Skin epidermis (tissue), 12 donors: ENCODE measurements around the gene TAF11L13.

ENCODE experiments used
- H3K27ac ChIP-seq, 21 experiments: fragments of 200-600 bp; sonication (generic) in 11 of 21; one replicate each; pipeline ENCODE4 v1.5.0; 2020; ENCODE audit warnings: mild to moderate bottlenecking in 3 of 21, inconsistent platforms in 2 of 21, moderate library complexity in 2 of 21
- H3K4me3 ChIP-seq, 7 experiments: fragments of 200-600 bp; sonication (generic) in 2 of 7; one replicate each; pipeline ENCODE4 v1.5.0; 2020; ENCODE audit warnings: inconsistent platforms in 2 of 7, mild to moderate bottlenecking in 2 of 7, moderate library complexity in 1 of 7

Gene TAF11L13

GRCh38 chr5:17678751-17679324, 47.0 kb downstream of the TAF11L13 start:
- H3K27ac ChIP-seq: no peak overlapping the region
- H3K4me3 ChIP-seq: no peak overlapping the region

- H3K27ac ChIP-seq: no peak overlapping the region
- H3K4me3 ChIP-seq: no peak overlapping the region
Observed at GRCh38 chr5:17679597-17680203, 47.8 kb downstream of the TAF11L13 start.

GRCh38 chr5:17680737-17681136, 48.8 kb downstream of the TAF11L13 start:
- H3K27ac ChIP-seq: no peak overlapping the region

More at GRCh38 chr5:17680737-17681136, 48.8 kb downstream of the TAF11L13 start:
- H3K4me3 ChIP-seq: no peak overlapping the region
